Measurements from ENCODE around the gene ZNF282. TPM values are rescaled to one million over a fixed set of nuclear protein-coding genes. Genes with fewer than 3 reads are reported as not detected.

ZNF282 gene
- total RNA-seq, 1 donor: 15.5 TPM

GRCh38 chr7:149188637-149189259, 6.6 kb upstream of the ZNF282 start:
- no peak overlapping the region for H3K4me3 ChIP-seq (ENCODE audit: low read depth, low read length)
- no peak for DNase-seq (ENCODE audit: low read depth)
- TF ChIP-seq, protein P1, sequence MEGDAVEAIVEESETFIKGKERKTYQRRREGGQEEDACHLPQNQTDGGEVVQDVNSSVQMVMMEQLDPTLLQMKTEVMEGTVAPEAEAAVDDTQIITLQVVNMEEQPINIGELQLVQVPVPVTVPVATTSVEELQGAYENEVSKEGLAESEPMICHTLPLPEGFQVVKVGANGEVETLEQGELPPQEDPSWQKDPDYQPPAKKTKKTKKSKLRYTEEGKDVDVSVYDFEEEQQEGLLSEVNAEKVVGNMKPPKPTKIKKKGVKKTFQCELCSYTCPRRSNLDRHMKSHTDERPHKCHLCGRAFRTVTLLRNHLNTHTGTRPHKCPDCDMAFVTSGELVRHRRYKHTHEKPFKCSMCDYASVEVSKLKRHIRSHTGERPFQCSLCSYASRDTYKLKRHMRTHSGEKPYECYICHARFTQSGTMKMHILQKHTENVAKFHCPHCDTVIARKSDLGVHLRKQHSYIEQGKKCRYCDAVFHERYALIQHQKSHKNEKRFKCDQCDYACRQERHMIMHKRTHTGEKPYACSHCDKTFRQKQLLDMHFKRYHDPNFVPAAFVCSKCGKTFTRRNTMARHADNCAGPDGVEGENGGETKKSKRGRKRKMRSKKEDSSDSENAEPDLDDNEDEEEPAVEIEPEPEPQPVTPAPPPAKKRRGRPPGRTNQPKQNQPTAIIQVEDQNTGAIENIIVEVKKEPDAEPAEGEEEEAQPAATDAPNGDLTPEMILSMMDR (IDR thresholded peaks at IDR 0.05; ENCODE audit: insufficient read depth, low read length): no peak

DNA sequence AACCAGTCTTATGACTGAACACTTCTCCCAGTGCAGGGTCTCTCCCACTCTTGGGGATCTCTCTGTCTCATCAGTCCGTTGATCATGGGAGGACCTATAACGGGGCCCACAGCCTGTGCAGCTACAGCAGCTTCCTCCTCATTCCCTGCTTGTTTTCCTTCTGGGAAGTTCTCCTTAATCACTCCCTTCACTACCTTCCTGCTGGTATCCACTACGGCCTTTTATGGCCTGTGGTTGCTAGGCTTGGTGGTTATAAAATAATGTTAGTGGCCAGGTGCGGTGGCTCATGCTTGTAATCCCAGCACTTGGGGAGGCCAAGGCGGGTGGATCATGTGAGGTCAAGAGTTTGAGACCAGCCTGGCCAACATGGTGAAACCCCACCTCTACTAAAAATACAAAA, 3.5 kb upstream of the ZNF282 start:
- no peak for DNase-seq (ENCODE audit: low read depth)
- no peak overlapping the region for H3K4me3 ChIP-seq (ENCODE audit: low read depth, low read length)
- TF ChIP-seq, protein P1 (IDR thresholded peaks at IDR 0.05; ENCODE audit: insufficient read depth, low read length): no peak

- no peak for DNase-seq (ENCODE audit: low read depth)
- H3K4me3 ChIP-seq (ENCODE audit: low read depth, low read length): peak overlapping the region; percentile 87
- TF ChIP-seq, protein P1 (IDR thresholded peaks at IDR 0.05; ENCODE audit: insufficient read depth, low read length): no peak
Measured at GRCh38 chr7:149194799-149195179, 557 bp upstream of the ZNF282 start.

DNA sequence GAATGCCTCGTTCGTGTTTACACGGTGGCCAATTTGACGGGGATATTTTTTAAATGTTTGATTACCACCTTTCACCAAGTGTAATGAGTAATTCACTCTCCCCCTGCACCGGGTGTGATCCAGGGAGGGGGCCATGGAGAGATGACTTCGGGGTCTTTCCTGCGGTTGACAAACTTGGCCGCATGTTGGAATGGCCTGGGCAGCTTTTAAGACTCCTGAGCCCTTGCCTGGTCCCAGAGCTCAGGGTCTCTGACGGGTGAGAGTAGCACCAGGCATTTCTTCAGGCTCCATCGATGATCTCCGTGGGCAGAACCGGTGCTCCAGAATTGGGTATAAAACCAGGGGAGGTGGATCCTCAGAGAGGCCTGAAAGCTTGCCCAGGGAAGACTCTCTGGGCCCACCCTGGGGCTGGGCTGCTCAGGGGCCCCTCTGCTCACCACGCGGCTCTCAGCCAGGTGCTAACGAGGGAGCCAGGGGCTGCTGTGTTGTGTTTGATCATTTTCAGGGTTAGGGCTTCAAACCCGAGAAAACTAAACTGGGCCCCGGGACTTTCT, 882 bp downstream of the ZNF282 start:
- TF ChIP-seq, protein P1 (IDR thresholded peaks at IDR 0.05; ENCODE audit: insufficient read depth, low read length): no peak
- H3K4me3 ChIP-seq (ENCODE audit: low read depth, low read length): peak overlapping the region; percentile 87
- DNase-seq (ENCODE audit: low read depth): no peak

- peak overlapping the region; percentile 87 for H3K4me3 ChIP-seq (ENCODE audit: low read depth, low read length)
- no peak for DNase-seq (ENCODE audit: low read depth)
- TF ChIP-seq, protein P1 (IDR thresholded peaks at IDR 0.05; ENCODE audit: insufficient read depth, low read length): no peak
Measured at GRCh38 chr7:149196705-149197171, 1.4 kb downstream of the ZNF282 start.

DNA sequence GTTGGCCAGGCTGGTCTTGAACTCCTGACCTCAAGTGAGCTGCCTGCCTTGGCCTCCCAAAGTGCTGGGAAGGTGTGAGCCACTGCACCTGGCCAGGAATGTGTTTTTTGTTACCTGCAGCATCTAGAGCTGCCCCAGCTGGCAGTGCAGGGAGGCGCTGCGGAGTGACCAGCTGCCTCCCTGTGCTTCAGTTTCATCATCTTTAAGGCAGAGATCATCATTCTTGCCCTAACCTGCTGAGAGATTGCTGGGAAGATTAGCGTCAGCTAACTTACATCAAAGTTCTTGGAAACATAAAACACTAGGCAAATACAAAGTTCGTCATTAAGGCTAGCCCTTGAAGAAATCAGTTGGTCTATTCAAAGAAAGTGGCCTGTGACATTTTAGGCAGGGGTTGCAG, 2.3 kb downstream of the ZNF282 start:
- no peak for DNase-seq (ENCODE audit: low read depth)
- TF ChIP-seq, protein P1 (IDR thresholded peaks at IDR 0.05; ENCODE audit: insufficient read depth, low read length): no peak

More for the DNA sequence above, 2.3 kb downstream of the ZNF282 start:
- no peak overlapping the region for H3K4me3 ChIP-seq (ENCODE audit: low read depth, low read length)

All from fibroblast of the aortic adventitia (primary cell).